Activated CD4-positive, alpha-beta memory T cell treated with anti-CD3 and anti-CD28 coated beads, Interleukin-2, amount 10 ng/mL, durations not matched to agents 7 days and 5 days (primary cell): ENCODE results near the gene CBR3. TPM values are rescaled to one million over a fixed set of nuclear protein-coding genes. Genes with fewer than 3 reads are reported as not detected.
"Not testable (repeated sequence)": the region's sequence is repeated elsewhere in the genome, so short reads cannot be mapped to it uniquely, and the experiment has no call there.

Experiments
- CTCF ChIA-PET: fragments of 350-600 bp; sonication (Branson Sonifier 250); formaldehyde crosslinking; loops from one replicate; lab custom pipeline; 2021; ENCODE audit warnings: antibody characterized with exemption, inconsistent platforms; lab: Charles Lee
- POLR2A ChIA-PET: fragments of 350-600 bp; sonication (Branson Sonifier 250); formaldehyde crosslinking; loops from one replicate; lab custom pipeline; 2021; ENCODE audit warnings: antibody characterized with exemption; lab: Charles Lee
- DNase-seq: peaks from one replicate; pipeline ENCODE4 v3.0.0-alpha.2; 2020
- H3K27ac Mint-ChIP-seq: one replicate; pipeline ENCODE4 v1.8.0; 2021; ENCODE audit warnings: mild to moderate bottlenecking, mixed read lengths
- H3K27me3 Mint-ChIP-seq: one replicate; pipeline ENCODE4 v1.8.0; 2021; ENCODE audit warnings: mixed read lengths
- H3K36me3 Mint-ChIP-seq: one replicate; pipeline ENCODE4 v1.8.0; 2021; ENCODE audit warnings: low read depth, mixed read lengths
- H3K4me1 Mint-ChIP-seq: one replicate; pipeline ENCODE4 v1.8.0; 2021; ENCODE audit warnings: mixed read lengths
- H3K4me3 Mint-ChIP-seq: one replicate; pipeline ENCODE4 v1.8.0; 2021; ENCODE audit warnings: mild to moderate bottlenecking, mixed read lengths
- H3K9me3 Mint-ChIP-seq: one replicate; pipeline ENCODE4 v1.8.0; 2021; ENCODE audit warnings: mixed read lengths
- total RNA-seq, 2 experiments: library from RNA; stranded (reverse); gene quantifications; one replicate each; pipeline ENCODE4 v1.2.3, GENCODE V29; 2021

Gene CBR3
- total RNA-seq, 2 experiments from 2014 or later: 27.3 to 29.0 TPM

GRCh38 chr21:36144233-36144632 lies 9.4 kb downstream of the CBR3 start:
- POLR2A ChIA-PET: interaction anchor here (1.2 to 6.1 kb wide), 3 partner anchors 8 to 30 kb away, joined by 4 to 46 read pairs (median 10); partner anchors contain the start of gene CBR3

GRCh38 chr21:36145259-36145658 lies 10.4 kb downstream of the CBR3 start:
- peak overlapping the region; percentile 67 for H3K27ac Mint-ChIP-seq
- CTCF ChIA-PET: interaction anchor here (0.6 to 1.3 kb wide), 5 partner anchors 11 to 191 kb away, joined by 3 to 4 read pairs (median 3); partner anchors contain the start of gene MORC3
- peak; percentile 56 for DNase-seq

More at GRCh38 chr21:36144233-36144632, 9.4 kb downstream of the CBR3 start:
- Mint-ChIP-seq H3K36me3 (peaks cover 35% of the 10 kb centered on the region), H3K27ac (peak overlapping the region; percentile 56), H3K4me1 (peaks cover 42% of the 10 kb centered on the region)
- not testable (repeated sequence) for H3K4me3 Mint-ChIP-seq, H3K27me3 Mint-ChIP-seq, DNase-seq, H3K9me3 Mint-ChIP-seq
- CTCF ChIA-PET: interaction anchor here (4.9 kb wide), 1 partner anchor 67 kb away, joined by 51 read pairs; no protein-coding TSS in a partner anchor

GRCh38 chr21:36147911-36148310 lies 13.0 kb downstream of the CBR3 start:
- H3K36me3 Mint-ChIP-seq: peaks cover 18% of the 10 kb centered on the region
- no peak for DNase-seq
- ChIA-PET CTCF (interaction anchor here (1.1 to 1.8 kb wide), 3 partner anchors 26 to 62 kb away, joined by 3 to 8 read pairs (median 3); no protein-coding TSS in a partner anchor), POLR2A (interaction anchor here (3.1 to 6.1 kb wide), 2 partner anchors 8 to 12 kb away, joined by 15 to 46 read pairs; partner anchors contain the start of genes CBR3 and DOP1B)
- no peaks in the 10 kb centered on the region for H3K9me3 Mint-ChIP-seq
- no peak overlapping the region for H3K27ac Mint-ChIP-seq
- H3K4me1 Mint-ChIP-seq: peaks cover 50% of the 10 kb centered on the region
- no peaks in the 10 kb centered on the region for H3K27me3 Mint-ChIP-seq
- no peak overlapping the region for H3K4me3 Mint-ChIP-seq

More at GRCh38 chr21:36145259-36145658, 10.4 kb downstream of the CBR3 start:
- POLR2A ChIA-PET: interaction anchor here (0.9 to 6.1 kb wide), 5 partner anchors 9 to 175 kb away, joined by 3 to 46 read pairs (median 15); partner anchors contain the start of genes CBR3, DOP1B and MORC3
- H3K4me3 Mint-ChIP-seq: no peak overlapping the region
- H3K27me3 Mint-ChIP-seq: no peaks in the 10 kb centered on the region
- peaks cover 52% of the 10 kb centered on the region for H3K4me1 Mint-ChIP-seq
- H3K36me3 Mint-ChIP-seq: peaks cover 32% of the 10 kb centered on the region
- H3K9me3 Mint-ChIP-seq: no peaks in the 10 kb centered on the region

GRCh38 chr21:36148886-36149285 lies 14.0 kb downstream of the CBR3 start:
- Mint-ChIP-seq H3K4me1 (peaks cover 55% of the 10 kb centered on the region), H3K9me3 (no peaks in the 10 kb centered on the region), H3K36me3 (peaks cover 19% of the 10 kb centered on the region), H3K27ac (no peak overlapping the region), H3K27me3 (peaks cover 3% of the 10 kb centered on the region), H3K4me3 (no peak overlapping the region)
- ChIA-PET CTCF (interaction anchor here (1.3 to 5.0 kb wide), 2 partner anchors 8 to 171 kb away, joined by 3 to 27 read pairs; partner anchors contain the start of gene MORC3), POLR2A (interaction anchor here (1.2 to 6.1 kb wide), 3 partner anchors 13 to 171 kb away, joined by 3 to 46 read pairs (median 14); partner anchors contain the start of genes CBR3 and MORC3)
- no peak for DNase-seq

GRCh38 chr21:36149788-36150711 lies 15.2 kb downstream of the CBR3 start:
- H3K36me3 Mint-ChIP-seq: peaks cover 18% of the 10 kb centered on the region
- peaks cover 5% of the 10 kb centered on the region for H3K27me3 Mint-ChIP-seq
- peak overlapping the region; percentile 74 for H3K27ac Mint-ChIP-seq
- no peak overlapping the region for H3K4me3 Mint-ChIP-seq
- H3K4me1 Mint-ChIP-seq: peaks cover 51% of the 10 kb centered on the region
- DNase-seq: no peak
- CTCF ChIA-PET: interaction anchor here (0.6 to 6.1 kb wide), 11 partner anchors 9 to 280 kb away, joined by 3 to 59 read pairs (median 4); partner anchors contain the start of gene MORC3
- POLR2A ChIA-PET: interaction anchor here (0.6 to 2.2 kb wide), 6 partner anchors 15 to 889 kb away, joined by 3 to 22 read pairs (median 5); partner anchors contain the start of genes CBR3 and MORC3
- no peaks in the 10 kb centered on the region for H3K9me3 Mint-ChIP-seq

GRCh38 chr21:36155603-36156338 lies 20.9 kb downstream of the CBR3 start:
- H3K9me3 Mint-ChIP-seq: no peaks in the 10 kb centered on the region
- peaks cover 6% of the 10 kb centered on the region for H3K27me3 Mint-ChIP-seq
- DNase-seq: no peak
- peak overlapping the region; percentile 80 for H3K4me3 Mint-ChIP-seq
- peaks cover 43% of the 10 kb centered on the region for H3K4me1 Mint-ChIP-seq
- POLR2A ChIA-PET: interaction anchor here (0.6 to 2.8 kb wide), 10 partner anchors 9 to 281 kb away, joined by 3 to 20 read pairs (median 6); partner anchors contain the start of genes CBR3 and MORC3
- no peak overlapping the region for H3K27ac Mint-ChIP-seq
- CTCF ChIA-PET: interaction anchor here (0.6 to 6.1 kb wide), 7 partner anchors 11 to 175 kb away, joined by 3 to 59 read pairs (median 4); no protein-coding TSS in a partner anchor
- H3K36me3 Mint-ChIP-seq: peaks cover 13% of the 10 kb centered on the region

- CTCF ChIA-PET: interaction anchor here (0.6 to 1.9 kb wide), 5 partner anchors 11 to 53 kb away, joined by 3 to 5 read pairs (median 4); no protein-coding TSS in a partner anchor
- Mint-ChIP-seq H3K4me3 (peak overlapping the region; percentile 80), H3K9me3 (no peaks in the 10 kb centered on the region), H3K4me1 (peaks cover 41% of the 10 kb centered on the region), H3K27ac (peak overlapping the region; percentile 31), H3K36me3 (peaks cover 13% of the 10 kb centered on the region), H3K27me3 (peaks cover 6% of the 10 kb centered on the region)
- POLR2A ChIA-PET: interaction anchor here (1.4 to 2.8 kb wide), 6 partner anchors 10 to 164 kb away, joined by 4 to 20 read pairs (median 12); partner anchors contain the start of genes CBR3 and MORC3
- peak; percentile 100 for DNase-seq
These were observed 21.5 kb downstream of the CBR3 start for GRCh38 chr21:36156339-36156814.

GRCh38 chr21:36156815-36157670 lies 22.2 kb downstream of the CBR3 start, which contains the start of gene DOP1B:
Gene DOP1B, plus strand, starts transcription at chr21:36156824. Its CDS starts 7,910 bp downstream, at chr21:36164734.
- ChIA-PET CTCF (interaction anchor here (1.1 to 1.4 kb wide), 2 partner anchors 17 to 52 kb away, joined by 3 to 4 read pairs; no protein-coding TSS in a partner anchor), POLR2A (interaction anchor here (0.6 to 2.8 kb wide), 6 partner anchors 11 to 273 kb away, joined by 3 to 20 read pairs (median 8); partner anchors contain the start of gene CBR3)
- Mint-ChIP-seq H3K27ac (peak within 1 kb of the TSS; percentile 31), H3K4me3 (peak within 1 kb of the TSS; percentile 80), H3K9me3 (no peaks in the 10 kb centered on the region), H3K36me3 (peaks cover 13% of the 10 kb centered on the region), H3K4me1 (peaks cover 42% of the 10 kb centered on the region), H3K27me3 (peaks cover 6% of the 10 kb centered on the region)
- DNase-seq: peak; percentile 45

GRCh38 chr21:36159356-36159921 lies 24.6 kb downstream of the CBR3 start:
- POLR2A ChIA-PET: interaction anchor here (0.8 to 2.2 kb wide), 2 partner anchors 14 to 160 kb away, joined by 4 to 6 read pairs; partner anchors contain the start of gene MORC3
- Mint-ChIP-seq H3K27me3 (peaks cover 3% of the 10 kb centered on the region), H3K27ac (no peak overlapping the region), H3K4me1 (peaks cover 40% of the 10 kb centered on the region), H3K4me3 (no peak overlapping the region), H3K9me3 (no peaks in the 10 kb centered on the region), H3K36me3 (peaks cover 17% of the 10 kb centered on the region)
- CTCF ChIA-PET: interaction anchor here (1.0 to 3.9 kb wide), 2 partner anchors 15 to 227 kb away, joined by 3 to 16 read pairs; no protein-coding TSS in a partner anchor
- DNase-seq: no peak

- Mint-ChIP-seq H3K4me1 (peaks cover 31% of the 10 kb centered on the region), H3K36me3 (peaks cover 19% of the 10 kb centered on the region), H3K9me3 (no peaks in the 10 kb centered on the region), H3K27ac (no peak overlapping the region), H3K27me3 (no peaks in the 10 kb centered on the region), H3K4me3 (no peak overlapping the region)
- ChIA-PET CTCF (interaction anchor here (0.8 to 3.9 kb wide), 3 partner anchors 13 to 49 kb away, joined by 3 to 16 read pairs (median 3); no protein-coding TSS in a partner anchor), POLR2A (interaction anchor here (0.9 to 2.2 kb wide), 2 partner anchors 13 to 159 kb away, joined by 3 to 6 read pairs; partner anchors contain the start of gene MORC3)
- no peak for DNase-seq
These were observed 25.9 kb downstream of the CBR3 start for GRCh38 chr21:36160850-36161178.
